ENCODE results near the gene MORN2. TPM values are rescaled to one million over a fixed set of nuclear protein-coding genes. Genes with fewer than 3 reads are reported as not detected.

The MORN2 gene
- total RNA-seq, 1 donor from 2014 or later = 18.8 TPM

DNA sequence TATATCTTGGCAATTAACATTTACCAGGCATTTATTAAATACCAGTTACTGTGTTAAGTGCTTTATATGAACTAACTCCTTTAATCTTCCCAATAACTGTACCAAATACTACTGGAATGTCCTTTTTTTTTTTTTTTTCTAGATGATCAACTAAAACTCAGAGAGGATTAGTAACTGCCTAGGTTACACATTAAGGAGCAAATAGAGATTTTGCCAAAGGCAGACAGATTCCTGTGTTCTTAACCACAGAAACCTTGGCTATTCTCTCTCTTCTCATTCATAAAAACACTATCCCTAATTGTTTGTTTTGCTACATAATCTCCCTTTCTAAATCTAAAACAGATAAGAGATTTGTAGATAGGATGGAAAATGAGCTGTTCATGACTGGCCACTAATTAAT is 13.3 kb upstream of the MORN2 start:
- Mint-ChIP-seq H3K27ac (ENCODE audit: unreplicated experiment) (no peak overlapping the region), H3K36me3 (ENCODE audit: low read depth) (peaks cover 18% of the 10 kb centered on the region), H3K4me3 (no peak overlapping the region), H3K9me3 (no peaks in the 10 kb centered on the region), H3K27me3 (ENCODE audit: low read depth) (no peaks in the 10 kb centered on the region), H3K4me1 (no peaks in the 10 kb centered on the region)
- TF ChIP-seq, protein P1, sequence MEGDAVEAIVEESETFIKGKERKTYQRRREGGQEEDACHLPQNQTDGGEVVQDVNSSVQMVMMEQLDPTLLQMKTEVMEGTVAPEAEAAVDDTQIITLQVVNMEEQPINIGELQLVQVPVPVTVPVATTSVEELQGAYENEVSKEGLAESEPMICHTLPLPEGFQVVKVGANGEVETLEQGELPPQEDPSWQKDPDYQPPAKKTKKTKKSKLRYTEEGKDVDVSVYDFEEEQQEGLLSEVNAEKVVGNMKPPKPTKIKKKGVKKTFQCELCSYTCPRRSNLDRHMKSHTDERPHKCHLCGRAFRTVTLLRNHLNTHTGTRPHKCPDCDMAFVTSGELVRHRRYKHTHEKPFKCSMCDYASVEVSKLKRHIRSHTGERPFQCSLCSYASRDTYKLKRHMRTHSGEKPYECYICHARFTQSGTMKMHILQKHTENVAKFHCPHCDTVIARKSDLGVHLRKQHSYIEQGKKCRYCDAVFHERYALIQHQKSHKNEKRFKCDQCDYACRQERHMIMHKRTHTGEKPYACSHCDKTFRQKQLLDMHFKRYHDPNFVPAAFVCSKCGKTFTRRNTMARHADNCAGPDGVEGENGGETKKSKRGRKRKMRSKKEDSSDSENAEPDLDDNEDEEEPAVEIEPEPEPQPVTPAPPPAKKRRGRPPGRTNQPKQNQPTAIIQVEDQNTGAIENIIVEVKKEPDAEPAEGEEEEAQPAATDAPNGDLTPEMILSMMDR (conservative IDR thresholded peaks at IDR 0.05) = no peak
- no peak for DNase-seq (ENCODE audit: low read depth, low spot score)

DNA sequence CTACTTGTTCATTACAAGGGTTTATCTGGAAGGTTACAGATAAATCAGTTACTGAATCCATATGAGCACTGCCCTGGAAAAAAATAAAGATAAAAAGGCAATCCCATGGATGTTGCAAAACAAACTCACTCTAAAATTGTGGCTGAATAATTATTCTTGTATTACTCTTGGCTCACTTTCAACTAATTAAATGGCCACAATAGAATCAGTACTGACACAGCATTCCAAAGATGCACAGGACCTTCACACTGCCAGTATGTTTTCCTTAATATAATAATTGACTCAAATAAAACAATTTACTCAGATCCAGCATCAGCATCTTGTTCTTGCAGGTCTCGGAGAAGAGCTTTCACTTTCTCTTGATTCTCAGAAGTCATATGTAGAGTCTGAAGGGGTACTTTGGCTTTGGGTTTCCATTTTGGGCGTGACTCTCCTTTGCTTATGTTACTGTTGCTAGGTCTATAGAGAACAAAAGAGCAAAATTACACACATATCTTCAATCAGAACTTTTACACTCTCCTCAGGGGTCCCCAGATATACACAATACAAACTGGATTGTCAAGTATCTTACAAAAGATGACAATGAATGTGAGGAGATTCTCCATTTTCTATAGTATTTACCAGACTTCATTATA is 12.6 kb upstream of the MORN2 start:
- Mint-ChIP-seq H3K27me3 (ENCODE audit: low read depth) (no peaks in the 10 kb centered on the region), H3K4me1 (no peaks in the 10 kb centered on the region), H3K27ac (ENCODE audit: unreplicated experiment) (no peak overlapping the region), H3K36me3 (ENCODE audit: low read depth) (peaks cover 22% of the 10 kb centered on the region), H3K9me3 (no peaks in the 10 kb centered on the region), H3K4me3 (no peak overlapping the region)
- TF ChIP-seq, protein P1 (conservative IDR thresholded peaks at IDR 0.05) = no peak
- no peak for DNase-seq (ENCODE audit: low read depth, low spot score)

DNA sequence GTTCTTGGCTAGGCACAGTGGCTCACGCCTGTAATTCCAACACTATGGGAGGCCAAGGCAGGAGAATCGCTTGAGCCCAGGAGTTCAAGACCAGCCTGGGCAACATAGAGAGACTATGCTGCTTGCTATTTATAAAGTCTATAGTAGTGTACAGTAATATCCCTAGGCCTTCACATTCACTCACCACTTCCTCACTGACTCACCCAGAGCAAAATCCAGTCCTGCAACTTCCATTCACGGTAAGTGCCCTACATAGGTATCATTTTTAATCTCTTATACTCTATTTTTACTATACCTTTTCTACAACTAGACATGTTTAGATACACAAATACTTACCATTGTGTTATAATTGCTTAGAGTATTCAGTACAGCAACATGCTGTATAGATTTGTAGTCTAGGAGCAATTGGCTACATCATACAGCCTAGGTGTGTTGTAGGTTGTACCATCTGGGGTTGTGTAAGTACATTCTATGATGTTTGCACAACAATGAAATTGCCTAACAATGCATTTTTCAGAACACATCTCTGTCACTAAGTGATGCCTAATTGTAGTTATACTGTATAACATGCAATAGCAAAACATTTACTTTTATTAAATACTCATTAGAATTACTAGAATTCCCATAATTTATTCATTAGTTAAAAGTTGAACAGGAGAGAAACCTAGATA is 8.9 kb upstream of the MORN2 start:
- DNase-seq (ENCODE audit: low read depth, low spot score) = no peak
- Mint-ChIP-seq H3K27ac (ENCODE audit: unreplicated experiment) (no peak overlapping the region), H3K4me3 (no peak overlapping the region), H3K4me1 (no peaks in the 10 kb centered on the region), H3K9me3 (peaks cover 10% of the 10 kb centered on the region), H3K36me3 (ENCODE audit: low read depth) (peaks cover 26% of the 10 kb centered on the region), H3K27me3 (ENCODE audit: low read depth) (no peaks in the 10 kb centered on the region)
- TF ChIP-seq, protein P1 (conservative IDR thresholded peaks at IDR 0.05) = no peak

DNA sequence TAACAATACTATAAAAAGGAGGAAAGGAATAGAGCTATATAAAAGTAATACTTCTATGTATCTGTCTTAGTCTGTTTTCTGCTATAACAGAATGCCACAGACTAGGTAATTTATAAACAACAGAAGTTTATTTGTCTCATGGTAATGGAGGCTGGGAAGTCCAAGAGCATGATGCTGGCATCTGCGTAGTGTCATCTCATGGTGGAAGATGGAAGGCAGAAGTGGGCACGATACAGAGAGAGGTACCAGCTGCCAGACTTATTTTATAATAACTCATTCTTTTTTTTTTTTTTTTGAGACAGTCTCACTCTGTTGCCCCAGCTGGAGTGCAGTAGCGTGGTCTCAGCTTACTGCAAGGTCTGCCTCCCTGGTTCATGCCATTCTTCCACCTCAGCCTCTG is 4.3 kb upstream of the MORN2 start:
- no peak overlapping the region for H3K27ac Mint-ChIP-seq (ENCODE audit: unreplicated experiment)
- peaks cover 18% of the 10 kb centered on the region for H3K9me3 Mint-ChIP-seq
- peak overlapping the region; percentile 52 for H3K4me3 Mint-ChIP-seq
- peaks cover 33% of the 10 kb centered on the region for H3K36me3 Mint-ChIP-seq (ENCODE audit: low read depth)
- no peak for DNase-seq (ENCODE audit: low read depth, low spot score)
- H3K27me3 Mint-ChIP-seq (ENCODE audit: low read depth) = no peaks in the 10 kb centered on the region
- H3K4me1 Mint-ChIP-seq = peaks cover 15% of the 10 kb centered on the region
- TF ChIP-seq, protein P1 (conservative IDR thresholded peaks at IDR 0.05) = no peak

DNA sequence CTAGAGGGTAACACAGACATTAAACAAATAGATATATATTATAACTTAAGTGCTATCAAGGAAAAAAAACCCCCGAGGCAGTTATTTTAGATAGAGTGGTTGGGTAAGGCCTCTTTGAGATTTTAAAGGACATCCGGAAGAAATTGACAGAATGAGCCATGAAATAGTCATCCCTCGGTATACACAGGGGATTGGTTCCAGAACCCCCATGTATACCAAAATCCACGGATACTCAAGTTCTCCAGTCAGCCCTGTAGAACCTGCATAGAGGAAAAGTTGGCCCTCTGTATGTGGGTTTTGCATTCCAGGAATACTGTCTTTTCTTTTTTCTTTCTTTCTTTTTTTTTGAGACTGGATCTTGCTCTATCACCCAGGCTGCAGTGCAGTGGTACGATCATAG is 2.0 kb upstream of the MORN2 start:
- Mint-ChIP-seq H3K27ac (ENCODE audit: unreplicated experiment) (no peak overlapping the region), H3K9me3 (peaks cover 18% of the 10 kb centered on the region), H3K4me1 (peaks cover 20% of the 10 kb centered on the region), H3K36me3 (ENCODE audit: low read depth) (peaks cover 27% of the 10 kb centered on the region), H3K27me3 (ENCODE audit: low read depth) (no peaks in the 10 kb centered on the region), H3K4me3 (peak overlapping the region; percentile 41)
- no peak for DNase-seq (ENCODE audit: low read depth, low spot score)
- TF ChIP-seq, protein P1 (conservative IDR thresholded peaks at IDR 0.05) = no peak
